Left cardiac atrium (tissue), 4 donors: ENCODE measurements around the gene GIGYF2. TPM values are rescaled to one million over a fixed set of nuclear protein-coding genes. Genes with fewer than 3 reads are reported as not detected.

Experiments used
- ATAC-seq, 2 donors: fragments of 200-7000 bp; cut with Tn5 transposase; one replicate each; pipeline ENCODE4 v1.9.1; 2020; ENCODE audit warnings: mild to moderate bottlenecking in 2 of 2, moderate library complexity in 2 of 2
- DNase-seq: peaks from one replicate; pipeline ENCODE4 v3.0.0-alpha.2; 2020
- intact Hi-C, 2 donors: fragments of 100-400 bp; cut with DNase I; formaldehyde crosslinking; loops; one replicate each; pipeline versions ENCODE4 v1.14.1 to v1.15.1; 2022 to 2023
- total RNA-seq, 2 donors: library from RNA; stranded (reverse); fragmentation: NEBNext Ultra II Directional; extraction: Animal tissue kit (Norgen Biotek cat#: 25700); gene quantifications; one replicate each; pipeline ENCODE4 v1.2.1, GENCODE V29; 2021
- donor health status: DM: no; HTN: yes; CAD: no.
- donor health status: DM: no; HTN: yes; CAD: no; lungs with severe emphysema.
- donor health status: DM: yes; HTN: yes; CAD: no.
- donor health status: Dilated cardiomyopathy.

GIGYF2 gene
- total RNA-seq, 2 donors from 2014 or later = 53.5 to 57.4 TPM

DNA sequence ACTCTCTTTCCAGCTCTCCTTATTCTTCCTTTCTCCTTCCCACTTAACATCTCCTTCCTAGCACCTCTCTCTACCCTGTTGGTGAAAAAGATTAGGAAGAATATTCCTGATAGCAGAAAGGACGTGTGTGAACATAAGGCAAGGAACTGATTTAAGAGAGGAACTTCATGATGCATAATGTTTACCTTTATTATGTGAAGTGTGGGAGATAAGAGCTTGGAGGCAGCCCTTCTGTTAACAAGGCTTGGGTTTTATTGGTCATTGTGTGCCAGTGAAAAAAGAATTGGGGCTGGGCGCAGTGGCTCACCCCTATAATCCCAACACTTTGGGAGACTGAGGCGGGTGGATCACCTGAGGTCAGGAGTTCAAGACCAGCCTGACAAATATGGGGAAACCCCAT lies 44.8 kb downstream of the GIGYF2 start:
- intact Hi-C loops = no loop called here
- ATAC-seq (no peak), DNase-seq (no peak)

DNA sequence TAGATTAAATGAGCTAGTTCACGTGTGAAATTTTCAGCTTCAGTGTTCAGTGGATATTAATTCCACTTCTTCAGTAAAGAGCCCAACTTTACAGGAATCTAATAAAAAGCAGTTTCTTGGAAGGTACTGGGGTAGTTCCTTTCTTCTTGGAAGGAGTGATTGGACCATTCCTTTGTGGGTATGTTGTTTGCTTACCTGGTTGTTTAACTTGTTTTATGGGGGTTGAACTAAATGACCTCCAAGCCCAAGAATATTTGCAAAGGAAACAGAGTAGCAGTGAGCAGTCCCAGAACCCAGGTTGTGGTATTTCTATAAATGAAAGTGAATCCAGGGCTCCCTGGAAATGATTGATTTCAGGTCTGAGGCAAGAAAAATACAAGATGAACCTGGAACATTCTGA lies 47.8 kb downstream of the GIGYF2 start:
- ATAC-seq (no peak), DNase-seq (no peak)
- intact Hi-C loops = no loop called here

DNA sequence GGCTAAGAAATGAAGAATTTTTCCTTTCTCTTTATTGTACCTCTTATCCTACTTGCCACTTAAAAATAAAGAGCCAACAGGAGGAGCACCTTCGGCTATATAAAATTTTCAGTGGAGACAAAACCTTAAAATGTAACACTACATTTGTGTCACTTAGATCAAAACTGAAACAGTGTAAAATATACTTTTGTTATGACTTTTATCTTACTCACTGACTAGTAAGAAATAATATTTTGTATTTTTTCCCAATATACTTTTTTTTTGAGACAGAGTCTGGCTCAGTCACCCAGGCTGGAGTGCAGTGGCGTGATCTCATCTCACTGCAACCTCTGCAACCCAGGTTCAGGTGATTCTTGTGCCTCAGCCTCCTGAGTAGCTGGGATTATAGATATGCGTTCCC lies 50.9 kb downstream of the GIGYF2 start:
- DNase-seq (no peak), ATAC-seq (no peak)
- intact Hi-C loops = no loop called here

DNA sequence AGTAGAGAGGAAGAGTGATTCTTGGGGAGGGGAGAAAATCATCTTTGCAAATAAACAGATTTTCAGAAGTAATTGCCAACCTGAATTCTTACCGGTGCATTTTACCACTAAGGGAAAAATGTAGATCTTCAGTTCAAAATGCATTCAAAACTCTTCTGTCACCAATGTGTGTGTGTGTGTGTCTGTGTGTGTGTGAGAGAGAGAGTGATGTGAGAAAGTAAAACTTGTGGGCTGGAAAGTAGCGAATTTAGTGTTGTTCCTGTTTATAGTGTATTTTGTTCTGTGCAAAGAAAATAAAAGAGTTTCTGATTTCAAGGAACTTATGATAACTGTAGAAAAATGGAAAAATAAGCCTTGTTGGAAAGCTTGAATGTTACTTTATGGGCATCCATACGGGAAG lies 52.2 kb downstream of the GIGYF2 start:
- intact Hi-C loops = no loop called here
- no peak for ATAC-seq
- no peak for DNase-seq

DNA sequence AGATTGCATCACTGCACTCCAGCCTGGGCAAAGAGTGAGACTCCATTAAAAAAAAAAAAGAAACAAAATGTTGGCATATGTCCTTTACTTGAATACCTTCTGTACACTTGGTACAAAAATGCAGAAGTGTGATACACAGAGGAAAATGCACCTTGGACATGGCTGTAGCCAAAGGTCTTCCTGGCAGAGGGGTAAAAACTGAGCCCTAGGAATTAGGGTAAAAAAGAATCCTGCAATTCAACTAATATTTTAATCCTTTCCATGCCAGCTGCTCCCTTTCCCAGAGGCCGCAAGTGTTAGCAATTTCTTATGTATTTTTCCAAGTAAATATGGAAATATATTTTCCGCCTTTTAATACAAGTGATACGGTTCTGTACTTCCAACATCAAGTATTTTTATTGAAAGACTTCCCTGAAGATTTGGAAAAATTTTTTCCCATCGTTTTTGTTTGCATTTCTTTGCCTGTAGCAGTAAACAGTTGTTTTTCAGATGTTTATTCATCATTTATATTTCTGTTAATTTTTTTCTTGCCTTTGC lies 53.1 kb downstream of the GIGYF2 start:
- intact Hi-C loops = no loop called here
- ATAC-seq (no peak), DNase-seq (no peak)

DNA sequence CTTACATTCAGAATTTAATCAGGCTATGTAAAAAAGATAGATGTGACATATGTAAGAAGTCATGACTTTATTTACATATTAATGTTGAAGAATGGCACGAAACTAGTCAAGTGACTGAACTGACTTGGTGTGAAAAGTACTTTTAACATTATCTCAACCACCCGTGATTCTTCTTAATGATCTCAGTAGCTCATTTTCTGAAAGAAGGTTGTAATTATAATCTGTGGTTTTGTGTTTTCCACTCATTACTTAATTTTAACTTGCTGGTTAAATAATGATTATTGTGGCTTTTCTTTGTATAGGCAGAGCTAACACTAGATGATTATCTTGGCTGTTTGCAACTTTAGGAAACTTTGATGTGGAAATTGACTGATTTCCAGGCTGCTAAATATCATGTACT lies 60.8 kb downstream of the GIGYF2 start:
- DNase-seq = no peak
- intact Hi-C loops = no loop called here
- no peak for ATAC-seq

DNA sequence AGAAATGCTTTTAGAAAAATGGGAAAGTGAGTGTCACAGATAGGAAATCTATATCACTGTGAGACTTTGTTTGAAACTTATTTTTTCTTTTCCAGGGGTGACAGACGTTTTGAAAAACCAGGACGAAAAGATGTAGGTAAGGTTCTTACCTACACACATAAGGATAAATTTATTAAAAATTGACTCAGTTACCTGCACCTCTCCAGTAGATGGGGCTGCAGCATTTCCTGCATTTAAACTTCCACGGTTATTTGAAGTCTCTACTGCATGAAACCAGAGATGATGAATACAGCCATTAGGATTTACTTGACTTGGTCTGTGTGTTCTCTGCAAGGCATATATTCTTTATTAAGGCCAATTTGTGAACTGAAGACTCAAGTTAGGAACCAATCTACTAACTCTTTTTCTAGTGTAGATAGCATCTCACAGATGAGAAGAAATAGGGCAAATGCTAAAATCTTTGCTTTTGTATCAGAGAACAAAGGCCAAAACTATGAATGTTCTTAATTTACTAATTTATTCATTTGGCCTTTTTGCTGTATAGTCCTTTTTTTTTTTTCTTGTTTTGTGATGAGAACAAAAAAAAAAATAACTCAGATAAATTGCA lies 64.3 kb downstream of the GIGYF2 start:
- intact Hi-C loops = no loop called here
- no peak for DNase-seq
- no peak for ATAC-seq

DNA sequence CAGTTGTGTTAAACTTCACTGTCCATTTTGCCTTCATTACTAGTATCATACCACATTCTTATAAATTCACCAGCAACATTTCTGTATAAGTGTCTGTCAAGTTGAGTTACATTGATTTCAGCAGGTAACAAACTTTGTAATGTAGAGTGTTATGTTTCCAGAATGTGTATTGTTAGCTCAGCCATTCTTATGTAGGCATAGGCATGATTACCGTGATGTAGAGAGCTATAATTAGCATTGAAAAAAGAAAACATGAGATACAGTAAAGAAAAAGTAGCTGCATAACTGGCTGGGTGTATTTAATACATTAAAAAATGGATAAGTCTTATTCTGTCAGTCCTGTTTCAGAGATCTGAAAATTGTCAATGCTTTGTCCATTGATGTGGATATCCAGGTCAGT lies 70.7 kb downstream of the GIGYF2 start:
- DNase-seq (no peak), ATAC-seq (no peak)
- intact Hi-C loops = no loop called here

DNA sequence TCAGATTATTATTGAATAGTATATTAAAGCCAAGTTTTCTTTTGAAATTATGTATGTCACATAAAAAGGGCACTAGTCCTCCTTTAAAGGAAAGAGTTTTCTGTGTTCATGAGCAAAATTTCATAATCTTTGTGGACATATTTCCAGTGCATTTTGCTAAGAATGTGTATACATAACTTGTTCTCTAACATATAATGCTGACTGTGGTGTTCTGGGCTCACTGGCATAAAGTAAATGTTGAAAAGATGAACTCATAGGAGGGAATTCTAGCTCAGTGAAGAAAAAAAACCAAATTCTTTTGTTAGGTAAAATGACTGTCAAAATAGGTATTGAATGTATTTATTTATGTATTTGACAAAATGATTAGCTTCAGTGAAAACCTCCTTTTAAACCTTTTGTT lies 73.1 kb downstream of the GIGYF2 start:
- ATAC-seq (no peak), DNase-seq (no peak)
- intact Hi-C loops = no loop called here

DNA sequence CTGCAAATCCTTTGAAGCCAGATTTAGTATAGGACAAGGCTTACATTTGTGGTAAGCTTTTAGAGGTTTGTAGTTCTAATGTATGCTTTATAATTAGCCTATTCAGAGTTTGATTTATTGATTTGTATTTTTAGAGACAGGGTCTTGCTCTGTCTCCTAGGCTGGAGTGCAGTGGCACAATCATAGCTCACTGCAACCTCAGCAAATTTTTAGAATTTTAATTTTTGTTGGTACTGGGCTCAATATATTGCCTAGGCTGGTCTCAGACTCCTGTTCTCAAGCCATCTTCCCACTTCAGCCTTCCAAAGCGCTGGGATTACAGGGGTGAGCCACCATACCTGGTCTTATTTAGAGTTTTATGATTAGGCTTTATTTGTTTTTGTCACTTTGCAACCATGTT lies 74.7 kb downstream of the GIGYF2 start:
- no peak for DNase-seq
- no peak for ATAC-seq
- intact Hi-C loops = no loop called here

DNA sequence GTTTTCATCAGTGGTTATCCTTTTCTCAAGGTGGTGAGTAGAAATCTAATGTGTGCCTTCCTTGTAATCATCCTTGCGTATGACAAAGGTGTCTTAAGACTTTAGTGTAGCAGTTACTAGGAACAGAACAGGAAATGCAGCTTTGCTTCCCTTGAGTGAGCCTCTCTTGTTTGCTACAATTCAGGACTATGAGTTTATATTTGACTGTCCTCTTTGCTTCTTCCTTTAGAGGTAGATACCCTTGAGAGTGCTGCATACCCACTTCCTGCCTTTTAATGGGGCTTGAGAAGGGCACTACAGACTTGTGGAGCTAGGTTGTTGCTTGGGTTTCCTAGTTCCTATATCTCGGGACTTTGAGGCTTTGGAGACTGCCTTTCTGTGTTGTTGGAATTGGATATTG lies 75.4 kb downstream of the GIGYF2 start:
- no peak for ATAC-seq
- no peak for DNase-seq
- intact Hi-C loops = no loop called here

DNA sequence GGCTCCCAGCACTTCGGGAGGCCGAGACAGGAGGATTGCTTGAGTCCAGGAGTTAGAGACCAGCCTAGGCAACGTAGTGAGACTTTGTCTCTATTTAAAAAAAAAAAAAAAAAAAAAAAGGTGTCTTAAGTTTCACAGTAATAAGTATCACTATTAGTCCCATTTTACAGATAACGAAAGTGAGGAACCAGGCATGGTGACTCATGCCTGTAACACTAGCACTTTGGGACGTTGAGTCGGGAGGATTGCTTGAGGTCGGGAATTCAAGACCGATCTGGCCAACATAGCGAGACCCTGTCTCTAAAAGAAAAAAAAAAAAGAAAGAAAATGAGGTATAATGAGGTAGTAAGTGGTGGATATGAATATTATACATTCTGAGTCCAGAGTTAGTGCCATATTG lies 76.7 kb downstream of the GIGYF2 start:
- DNase-seq (no peak), ATAC-seq (no peak)
- intact Hi-C loops = no loop called here

DNA sequence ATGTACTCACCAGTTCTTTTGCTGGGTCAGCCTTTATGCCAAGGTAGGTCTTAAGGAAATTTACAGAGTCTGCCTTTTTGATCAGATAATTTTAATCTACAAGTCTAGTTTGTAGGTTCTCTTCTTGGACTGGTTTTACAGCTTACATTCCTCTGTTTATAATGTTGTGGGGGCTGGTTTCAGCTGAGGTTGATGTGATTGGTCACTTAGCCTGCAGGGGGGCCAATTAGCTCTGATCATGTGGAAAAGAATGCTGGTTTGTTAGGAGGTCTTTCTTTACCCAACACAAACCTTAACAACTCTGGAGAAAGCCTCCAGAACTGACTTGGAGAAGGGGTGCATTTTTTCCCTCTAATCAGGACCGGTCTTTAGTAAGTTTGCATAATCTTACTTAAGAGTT lies 79.3 kb downstream of the GIGYF2 start, which contains the start of gene KCNJ13:
KCNJ13 (minus strand) TSS at position 131 of the 400 bp plus-strand sequence. CDS start 5,203 bp downstream, outside the sequence.
- ATAC-seq (no peak), DNase-seq (no peak)
- intact Hi-C loops = no loop called here

DNA sequence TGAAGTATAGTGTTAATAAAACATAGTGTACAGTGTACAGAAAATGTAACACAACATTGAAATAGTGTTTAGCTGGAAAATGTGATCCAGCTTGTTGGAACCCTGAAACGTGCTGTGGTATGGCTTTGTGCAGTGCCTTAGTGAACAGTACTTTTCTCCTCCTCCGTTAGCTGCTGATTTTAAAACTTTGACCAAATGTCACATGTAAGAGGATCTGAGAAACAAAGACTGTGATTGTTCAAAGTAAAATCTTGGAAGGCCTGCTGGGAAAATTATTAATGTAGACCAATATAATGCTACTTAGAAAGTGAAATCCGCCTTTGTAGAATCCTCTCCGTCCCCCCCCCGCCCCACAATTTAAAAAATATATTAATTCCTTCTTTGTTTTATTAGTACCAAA lies 80.1 kb downstream of the GIGYF2 start:
- intact Hi-C loops = no loop called here
- ATAC-seq (no peak), DNase-seq (no peak)

DNA sequence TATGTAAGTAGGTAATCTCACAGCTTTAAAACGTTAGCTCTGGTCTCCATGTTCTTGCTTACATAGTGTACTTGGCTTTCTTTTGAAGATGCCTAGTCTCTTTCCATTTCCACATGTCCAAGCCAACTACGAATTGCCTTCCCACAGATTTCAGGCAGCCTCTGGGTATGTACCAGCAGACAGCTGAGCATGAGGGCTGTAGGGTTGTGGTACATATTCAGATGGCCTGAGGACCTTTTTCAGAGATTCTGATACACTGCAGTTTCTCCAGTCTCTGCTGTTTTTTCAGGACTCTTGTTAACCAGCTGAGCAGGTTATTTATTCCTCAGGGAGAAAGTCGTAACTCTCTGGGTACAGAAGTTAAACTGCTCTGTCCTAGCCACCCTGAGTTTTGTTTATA lies 82.3 kb downstream of the GIGYF2 start:
- intact Hi-C loops = no loop called here
- DNase-seq (no peak), ATAC-seq (no peak)

DNA sequence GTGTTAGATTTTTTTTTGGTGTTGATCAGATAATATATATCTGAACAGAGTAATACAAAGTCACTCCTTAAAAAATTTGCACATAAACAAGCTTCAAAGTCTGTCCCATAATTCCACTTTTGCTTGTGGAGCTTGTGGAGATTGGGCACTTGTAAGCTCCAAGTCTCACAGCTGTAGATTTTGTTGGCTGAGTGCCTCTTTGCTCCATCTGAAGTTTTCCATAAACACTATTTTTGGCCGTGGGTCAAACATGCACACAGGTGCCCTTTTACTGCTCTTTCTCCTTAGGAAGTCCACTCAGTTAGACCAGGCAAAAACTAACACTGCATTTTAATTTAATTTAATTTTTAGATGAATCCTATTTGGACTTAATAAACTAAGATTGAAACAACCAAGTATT lies 82.8 kb downstream of the GIGYF2 start:
- ATAC-seq (no peak), DNase-seq (no peak)
- intact Hi-C loops = no loop called here

DNA sequence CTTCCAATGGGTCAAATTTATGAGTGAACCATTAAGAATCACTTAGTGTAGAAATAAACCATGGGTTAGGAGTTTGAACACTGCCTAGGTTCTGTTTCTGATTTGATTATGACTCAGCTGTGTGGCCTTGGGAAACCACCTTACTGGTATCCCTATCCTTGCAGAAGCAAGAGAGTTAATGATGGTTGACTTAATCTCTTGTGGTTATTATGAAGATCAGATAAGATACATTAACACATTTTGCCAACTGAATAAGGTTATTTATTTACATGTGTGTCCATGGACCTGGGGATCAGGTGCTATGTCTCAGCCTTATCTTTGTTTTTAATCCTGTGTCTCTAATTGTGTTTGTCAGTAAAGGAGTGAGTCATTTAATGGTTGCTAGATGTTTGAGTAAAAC lies 84.6 kb downstream of the GIGYF2 start:
- intact Hi-C loops = no loop called here
- no peak for DNase-seq
- ATAC-seq = peak in 1 of 2 donors; percentile 40

DNA sequence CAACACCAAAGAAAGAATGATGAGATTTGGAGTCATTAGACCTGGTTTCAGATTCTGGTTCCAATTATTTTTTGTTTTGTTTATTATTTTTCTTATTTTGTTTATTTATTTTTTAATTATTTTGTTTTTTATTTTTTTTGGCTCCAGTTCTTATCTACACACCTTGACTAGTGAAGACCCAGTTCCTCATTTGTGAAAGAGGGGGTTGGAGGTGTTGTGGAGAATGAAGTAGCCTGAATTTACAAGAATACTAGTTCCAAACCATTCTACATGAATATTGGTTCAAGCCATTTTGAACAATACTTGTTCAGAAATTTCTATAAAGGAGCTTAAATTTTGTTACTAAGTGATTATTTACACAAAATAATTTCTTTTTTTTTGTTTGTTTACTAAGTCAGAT lies 86.1 kb downstream of the GIGYF2 start:
- no peak for ATAC-seq
- DNase-seq = no peak
- intact Hi-C loops = no loop called here

DNA sequence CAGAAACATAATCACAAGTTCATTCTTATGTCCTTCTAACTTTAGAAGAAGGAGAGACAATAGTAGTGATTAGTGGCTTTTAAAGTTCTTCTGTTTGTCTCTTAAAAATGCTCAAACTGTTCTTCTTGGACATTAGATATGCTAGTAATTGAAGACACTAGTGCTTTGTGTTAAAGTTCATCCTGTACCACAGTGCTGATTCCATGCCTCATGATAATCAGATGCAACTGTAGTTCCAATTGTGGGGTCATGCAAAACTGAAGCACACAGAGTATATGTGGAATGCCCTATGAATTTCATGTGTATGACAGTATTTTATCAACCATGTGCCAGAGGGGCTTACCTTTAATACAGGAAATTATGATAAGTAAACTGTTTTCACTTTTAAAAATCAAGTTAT lies 90.7 kb downstream of the GIGYF2 start:
- intact Hi-C loops = no loop called here
- DNase-seq (no peak), ATAC-seq (no peak)

DNA sequence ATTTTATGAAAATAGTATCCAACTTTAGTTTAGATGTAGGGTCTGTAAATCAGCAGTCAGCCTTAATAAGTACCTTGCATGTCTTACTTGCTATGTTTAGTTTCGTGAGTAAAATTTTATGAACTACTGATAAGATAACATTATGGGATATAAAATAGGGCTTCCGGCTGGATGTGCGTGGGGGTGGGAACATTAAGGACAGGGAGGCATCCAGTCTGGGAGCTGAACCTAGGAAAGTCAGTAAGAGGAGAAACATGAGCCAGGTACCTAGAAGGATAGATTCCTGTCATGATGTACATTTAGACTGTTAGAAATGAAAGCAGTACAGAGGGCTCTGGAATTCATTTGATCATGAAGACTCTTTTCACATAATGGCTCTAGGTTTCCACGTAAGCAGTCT lies 92.0 kb downstream of the GIGYF2 start:
- DNase-seq (no peak), ATAC-seq (no peak)
- intact Hi-C loops = no loop called here

DNA sequence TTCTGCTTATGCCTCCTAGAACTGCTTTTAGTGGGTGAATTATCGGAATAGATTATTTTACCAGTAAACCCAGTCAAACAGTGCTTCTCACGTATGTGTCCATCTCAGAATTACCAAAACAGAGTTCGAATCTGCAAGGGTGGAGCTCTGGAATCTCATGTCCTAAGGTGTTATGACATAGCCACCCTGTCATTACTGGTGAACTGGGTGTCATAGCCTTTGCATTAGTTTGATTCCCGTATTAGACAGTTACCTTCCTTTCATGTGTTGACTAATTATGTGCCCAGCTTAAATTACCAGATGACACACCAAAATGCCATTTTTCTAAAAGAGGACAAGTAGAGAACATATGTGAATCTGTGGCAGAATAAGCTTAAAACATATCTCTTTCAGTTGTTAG lies 94.4 kb downstream of the GIGYF2 start:
- DNase-seq (no peak), ATAC-seq (no peak)
- intact Hi-C loops = no loop called here

DNA sequence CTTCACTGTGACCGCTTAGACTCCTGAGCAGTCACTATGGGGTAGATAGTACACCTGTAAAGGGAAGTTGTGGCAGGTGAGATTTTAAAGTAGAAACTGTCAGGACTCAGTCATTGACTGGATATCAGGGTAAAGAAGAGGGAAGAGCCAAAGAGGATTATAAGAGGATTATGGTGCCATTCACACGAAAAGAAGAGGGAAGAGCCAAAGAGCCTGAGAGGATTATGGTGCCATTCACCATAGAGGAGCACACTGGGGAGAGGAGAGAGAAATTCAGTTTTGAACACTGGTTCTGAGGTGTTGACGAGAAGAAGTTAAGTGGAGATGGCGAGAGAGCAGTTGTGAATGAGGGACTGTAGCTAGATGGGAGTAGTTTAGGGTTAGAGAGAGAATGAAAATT lies 96.1 kb downstream of the GIGYF2 start:
- intact Hi-C loops = no loop called here
- no peak for DNase-seq
- no peak for ATAC-seq
